Lower leg skin (tissue), 4 donors: Measurements from ENCODE around the gene IFT80. TPM values are rescaled to one million over a fixed set of nuclear protein-coding genes. Genes with fewer than 3 reads are reported as not detected.

Experiments
- DNase-seq, 2 donors: peaks; one replicate each; pipeline ENCODE4 v3.0.0-alpha.2; 2019; ENCODE audit warnings: low spot score in 2 of 2
- H3K4me3 ChIP-seq: fragments of 200-600 bp; sonication (generic); 2 replicates; pipeline ENCODE4 v1.5.1; 2017; ENCODE audit warnings: mild to moderate bottlenecking, low read depth; ENCODE audit not compliant: poor library complexity, severe bottlenecking
- CTCF ChIP-seq, 3 donors: fragments of 450-650 bp; IDR thresholded peaks; one replicate each; pipeline ENCODE4 v1.5.1; 2016; ENCODE audit warnings: antibody characterized with exemption in 3 of 3, mild to moderate bottlenecking in 3 of 3, moderate library complexity in 2 of 3
- POLR2A ChIP-seq, 2 donors: fragments of 450-650 bp; IDR thresholded peaks; one replicate each; pipeline ENCODE4 v1.6.1; 2016 to 2017; ENCODE audit warnings: antibody characterized with exemption in 2 of 2, mild to moderate bottlenecking in 1 of 2, moderate library complexity in 1 of 2
- WGBS, 2 donors: methylation state at CpG; one replicate each; pipeline ENCODE4 v1.1.5; 2018; 5-methylcytosine and 5-hydroxymethylcytosine counted together
- intact Hi-C: fragments of 100-400 bp; cut with DNase I; formaldehyde crosslinking; loops from one replicate; pipeline ENCODE4 v1.15.0; 2023; ENCODE audit warnings: low total_unique reads
- microRNA counts, 2 donors: library from miRNA; unstranded; fragments of <30 nt; microRNA quantifications; one replicate each; lab custom pipeline; 2016
- microRNA-seq, 2 donors: library from miRNA; unstranded; fragments of <30 nt; microRNA quantifications; one replicate each; pipeline ENCODE4, GENCODE V29; 2016; ENCODE audit warnings: borderline replicate concordance in 2 of 2, borderline number of aligned reads in 1 of 2
- total RNA-seq, 4 donors: library from RNA; depleted of rRNA; stranded (reverse); fragments of >200 nt; gene quantifications; one replicate each; pipeline ENCODE4 v1.1.0, GENCODE V29; 2016

Gene IFT80
- total RNA-seq, 4 donors from 2014 or later, result 9.7 to 15.7 (median 15.3) TPM

DNA sequence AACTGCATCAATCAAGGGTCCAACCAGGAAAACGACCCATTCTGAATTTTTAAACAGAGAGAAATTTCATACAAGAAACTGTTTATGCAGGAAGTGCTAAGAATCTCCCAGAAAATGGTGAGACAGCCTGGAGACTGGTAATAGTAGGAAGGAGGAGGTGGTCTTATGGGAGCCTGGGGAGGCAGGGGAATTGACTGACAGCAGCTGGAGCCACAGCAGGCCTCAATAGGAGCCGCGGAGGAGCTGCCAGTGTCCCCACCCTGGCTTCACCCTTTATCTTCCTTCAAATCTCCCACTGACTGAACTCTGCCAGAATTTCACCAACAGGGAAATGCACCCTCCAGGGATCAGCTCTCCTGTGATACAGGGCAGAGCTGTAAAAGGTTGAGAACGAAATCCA lies 181.3 kb downstream of the IFT80 start:
- TF ChIP-seq POLR2A (IDR thresholded peaks at IDR 0.05) (no peak), CTCF (IDR thresholded peaks at IDR 0.05) (no peak)
- intact Hi-C loops, result no loop called here
- WGBS, 2 donors, result 61 to 63% methylated on average over 4 of the region's 4 CpGs
- no peak overlapping the region for H3K4me3 ChIP-seq
- no peak for DNase-seq

DNA sequence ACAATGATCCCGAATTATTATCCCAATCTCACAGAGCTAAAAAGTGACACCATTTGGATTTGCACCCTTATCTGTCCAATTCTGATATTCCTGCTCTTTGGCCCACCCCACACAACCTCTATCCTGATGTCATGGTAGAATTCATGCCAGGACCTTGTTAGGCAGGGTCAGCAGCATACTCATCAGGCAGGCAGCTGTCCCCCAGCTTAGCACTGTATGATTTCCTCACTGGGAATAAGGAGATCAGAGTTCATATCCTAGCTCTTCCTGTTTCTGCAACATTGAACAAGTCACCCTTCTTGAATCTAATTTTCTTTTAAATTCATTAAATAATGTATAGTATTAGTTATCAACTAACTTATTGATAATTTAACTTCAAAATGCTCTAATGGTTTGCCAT lies 185.8 kb downstream of the IFT80 start:
- H3K4me3 ChIP-seq, result no peak overlapping the region
- 85 to 96% methylated on average over 1 of the region's 1 CpG for WGBS, 2 donors
- no peak for DNase-seq
- TF ChIP-seq CTCF (IDR thresholded peaks at IDR 0.05), result no peak
- TF ChIP-seq POLR2A (IDR thresholded peaks at IDR 0.05), result no peak
- intact Hi-C loops, result no loop called here

- no peak for DNase-seq
- no peak overlapping the region for H3K4me3 ChIP-seq
- intact Hi-C loops, result no loop called here
- WGBS, 2 donors, result 58 to 69% methylated on average over 1 of the region's 1 CpG
- TF ChIP-seq CTCF (IDR thresholded peaks at IDR 0.05), result no peak
- no peak for TF ChIP-seq POLR2A (IDR thresholded peaks at IDR 0.05)
Observed at GRCh38 chr3:160210799-160211221, 188.2 kb downstream of the IFT80 start.

- no peak for DNase-seq
- WGBS, 2 donors, result 80 to 87% methylated on average over 1 of the region's 1 CpG
- no peak overlapping the region for H3K4me3 ChIP-seq
- TF ChIP-seq POLR2A (IDR thresholded peaks at IDR 0.05) (no peak), CTCF (IDR thresholded peaks at IDR 0.05) (no peak)
- intact Hi-C loops, result no loop called here
Observed at GRCh38 chr3:160210341-160210740, 188.7 kb downstream of the IFT80 start.

MicroRNAs encoded within 50 kb of the gene (microRNA counts, 767-probe panel; counts per million panel counts)
- 12,332 to 15,365 counts per million in 2 donors for microRNA hsa-miR-15b-5p (lab: Ali Mortazavi, UCI)

Small RNAs within 50 kb of the gene (microRNA-seq; reads per million reads assigned to microRNA genes)
- gene MIR15B (1,730 to 2,262 reads per million in 2 donors), gene MIR16-2 (439 to 466 reads per million in 2 donors)

Other genes starting within 250 kb of the IFT80 start
- gene C3orf80, start 173.8 kb downstream of the IFT80 start, total RNA-seq, result 1 to 10 TPM in 1 of 4 donors, under 1 TPM in 3; 0.13 to 1.7 (median 0.52) TPM
- 10 to 100 TPM; 18.5 to 33.7 (median 28.6) TPM for gene SMC4, start 425 bp upstream of the IFT80 start, total RNA-seq
- gene TRIM59, start 50.6 kb upstream of the IFT80 start, total RNA-seq, result 1 to 10 TPM; 2.7 to 7.0 (median 3.3) TPM
- 10 to 100 TPM; 23.0 to 27.7 (median 24.6) TPM for gene KPNA4, start 166.3 kb upstream of the IFT80 start, total RNA-seq